SK-N-SH (cell line): ENCODE results near the gene SIGMAR1. TPM values are rescaled to one million over a fixed set of nuclear protein-coding genes. Genes with fewer than 3 reads are reported as not detected.

Experiments used
- CTCF ChIA-PET: fragments of 300-600, 350-600 bp; formaldehyde crosslinking; extraction: SDS; loops from one replicate; lab custom pipeline; 2021; lab: Yijun Ruan, JAX
- POLR2A ChIA-PET: fragments of 350-600 bp; sonication (Branson Sonifier 250); formaldehyde crosslinking; extraction: SDS; loops from one replicate; lab custom pipeline; 2020; ENCODE audit warnings: antibody characterized with exemption, inconsistent platforms; lab: Yijun Ruan, JAX
- DNase-seq: peaks from one replicate; pipeline ENCODE4 v3.0.0; 2012
- H2AFZ ChIP-seq: fragments of 200-600 bp; sonication (generic); 2 replicates; pipeline ENCODE4 v1.8.1; 2016; ENCODE audit warnings: antibody characterized with exemption, mild to moderate bottlenecking, low read depth
- H3F3A ChIP-seq: fragments of 200-600 bp; sonication (generic); replicated peaks from 2 replicates; pipeline ENCODE3; 2016; ENCODE audit warnings: antibody characterized with exemption, mild to moderate bottlenecking; ENCODE audit not compliant: insufficient read depth
- H3K27ac ChIP-seq, 2 experiments: fragments of 200-500 bp in 1 of 2; fragments of 200-600 bp in 1 of 2; sonication (Bioruptor generic) in 1 of 2; sonication (generic), shearing (Covaris generic) in 1 of 2; 2 replicates each; pipeline versions ENCODE4 v1.5.1 to v1.6.1; 2014 to 2016; ENCODE audit warnings: low read depth in 2 of 2, inconsistent platforms in 1 of 2, low read length in 1 of 2, mild to moderate bottlenecking in 1 of 2, mixed read lengths in 1 of 2
- H3K27me3 ChIP-seq: fragments of 200-600 bp; sonication (generic), shearing (Covaris generic); 2 replicates; pipeline ENCODE4 v1.6.1; 2016; ENCODE audit warnings: mixed run types; ENCODE audit not compliant: insufficient read depth
- H3K36me3 ChIP-seq, 2 experiments: fragments of 200-500 bp in 1 of 2; fragments of 200-600 bp in 1 of 2; sonication (Bioruptor generic) in 1 of 2; sonication (generic) in 1 of 2; replicated peaks in 1 of 2; 2 replicates each; pipeline versions ENCODE3 to v1.5.1; 2014 to 2016; ENCODE audit warnings: low read length in 1 of 2, mild to moderate bottlenecking in 1 of 2; ENCODE audit not compliant: insufficient read depth in 2 of 2, control insufficient read depth in 1 of 2
- H3K4me1 ChIP-seq, 2 experiments: fragments of 200-500 bp in 1 of 2; fragments of 200-600 bp in 1 of 2; sonication (Bioruptor generic) in 1 of 2; sonication (generic), shearing (Covaris generic) in 1 of 2; 2 replicates each; pipeline versions ENCODE4 v1.5.1 to v1.6.1; 2014 to 2016; ENCODE audit warnings: low read depth in 1 of 2, low read length in 1 of 2, mixed run types in 1 of 2; ENCODE audit not compliant: insufficient read depth in 2 of 2, control insufficient read depth in 1 of 2
- H3K4me2 ChIP-seq: fragments of 200-600 bp; sonication (generic), shearing (Covaris generic); 2 replicates; pipeline ENCODE4 v1.6.1; 2017; ENCODE audit warnings: mixed run types
- H3K4me3 ChIP-seq, 2 experiments: fragments of 200-500 bp in 1 of 2; fragments of 200-600 bp in 1 of 2; sonication (Bioruptor generic) in 1 of 2; sonication (generic), shearing (Covaris generic) in 1 of 2; 2 replicates each; pipeline versions ENCODE4 v1.5.1 to v1.8.1; 2014 to 2016; ENCODE audit warnings: low read depth in 2 of 2, inconsistent platforms in 1 of 2, low read length in 1 of 2, mild to moderate bottlenecking in 1 of 2, mixed read lengths in 1 of 2, moderate library complexity in 1 of 2
- H3K79me2 ChIP-seq: fragments of 200-600 bp; sonication (generic); 2 replicates; pipeline ENCODE4 v1.8.1; 2017; ENCODE audit warnings: mild to moderate bottlenecking; ENCODE audit not compliant: insufficient read depth
- H3K9ac ChIP-seq: fragments of 200-600 bp; sonication (generic); 2 replicates; pipeline ENCODE4 v1.6.1; 2017; ENCODE audit warnings: mixed run types
- H3K9me2 ChIP-seq: fragments of 200-600 bp; sonication (generic); 2 replicates; pipeline ENCODE4 v1.6.1; 2017; ENCODE audit warnings: mixed run types
- H3K9me3 ChIP-seq: fragments of 200-600 bp; sonication (generic); 2 replicates; pipeline ENCODE4 v1.6.1; 2017; ENCODE audit warnings: mixed run types, mild to moderate bottlenecking, moderate library complexity
- H4K20me1 ChIP-seq: fragments of 200-600 bp; sonication (generic); 2 replicates; pipeline ENCODE4 v1.6.1; 2017; ENCODE audit warnings: mild to moderate bottlenecking, mixed run types; ENCODE audit not compliant: insufficient read depth
- CHD2 ChIP-seq: fragments of 150-350 bp; IDR thresholded peaks from 2 replicates; pipeline ENCODE4 v1.6.1; 2018; ENCODE audit warnings: low read length; ENCODE audit not compliant: partially characterized antibody
- FOSL2 ChIP-seq: IDR thresholded peaks from 2 replicates; pipeline ENCODE4 v1.4.0; 2012; ENCODE audit warnings: low read depth, mild to moderate bottlenecking, moderate library complexity, borderline replicate concordance
- FOXM1 ChIP-seq: IDR thresholded peaks from 2 replicates; pipeline ENCODE4 v1.4.0; 2012; ENCODE audit warnings: low read depth, mild to moderate bottlenecking
- GABPA ChIP-seq: IDR thresholded peaks from 2 replicates; pipeline ENCODE4 v1.4.0; 2012; ENCODE audit warnings: low read depth, mild to moderate bottlenecking
- GATA2 ChIP-seq: sonication (generic); formaldehyde crosslinking; IDR thresholded peaks from 2 replicates; pipeline ENCODE4 v1.5.0; 2020; ENCODE audit warnings: mild to moderate bottlenecking, missing genetic modification reagents
- IRF3 ChIP-seq: fragments of 150-350 bp; IDR thresholded peaks from 2 replicates; pipeline ENCODE4 v1.6.1; 2016; ENCODE audit warnings: mild to moderate bottlenecking, low read depth, low read length
- JUND ChIP-seq: IDR thresholded peaks from 2 replicates; pipeline ENCODE4 v1.4.0; 2012
- MXI1 ChIP-seq: IDR thresholded peaks from 2 replicates; pipeline ENCODE4 v1.6.1; 2012; ENCODE audit warnings: mild to moderate bottlenecking, low read depth, low read length, improper control_type of control experiment
- RAD21 ChIP-seq: IDR thresholded peaks from 2 replicates; pipeline ENCODE4 v1.6.1; 2012; ENCODE audit warnings: mild to moderate bottlenecking, low read length
- RCOR1 ChIP-seq: fragments of 150-350 bp; IDR thresholded peaks from 2 replicates; pipeline ENCODE4 v1.6.1; 2017; ENCODE audit warnings: antibody characterized with exemption, low read length
- REST ChIP-seq: IDR thresholded peaks from 2 replicates; pipeline ENCODE4 v1.6.1; 2012; ENCODE audit warnings: mild to moderate bottlenecking, low read depth, low read length, moderate library complexity
- RFX5 ChIP-seq: IDR thresholded peaks from 2 replicates; pipeline ENCODE4 v1.6.1; 2012; ENCODE audit warnings: mild to moderate bottlenecking, improper control_type of control experiment, low read length
- SIN3A ChIP-seq: IDR thresholded peaks from 2 replicates; pipeline ENCODE4 v1.6.1; 2012; ENCODE audit warnings: low read depth, mild to moderate bottlenecking, low read length, moderate library complexity, borderline replicate concordance
- SMC3 ChIP-seq: IDR thresholded peaks from 2 replicates; pipeline ENCODE4 v1.6.1; 2012; ENCODE audit warnings: low read depth, low read length, improper control_type of control experiment
- TEAD4 ChIP-seq: IDR thresholded peaks from 2 replicates; pipeline ENCODE4 v1.4.0; 2012; ENCODE audit warnings: mild to moderate bottlenecking, borderline replicate concordance; ENCODE audit not compliant: insufficient read depth
- WGBS: methylation state at CpG from one replicate; pipeline ENCODE4 v1.1.6; 2017; ENCODE audit warnings: low lambda C conversion rate; 5-methylcytosine and 5-hydroxymethylcytosine counted together
- polyA plus RNA-seq, 3 experiments: library from polyadenylated mRNA; depleted of rRNA; stranded (reverse); fragments of >200 nt; gene quantifications; 2 replicates each; pipeline ENCODE4 v1.2.3, GENCODE V29; 2012
- TF ChIP-seq, protein P1 (sequence below): fragments of 150-350 bp; IDR thresholded peaks from 2 replicates; pipeline ENCODE4 v1.6.1; 2017; ENCODE audit warnings: antibody characterized with exemption, low read length, low read depth, borderline replicate concordance
- TF ChIP-seq, protein P2 (sequence below): IDR thresholded peaks from 2 replicates; pipeline ENCODE4 v1.4.0; 2012; ENCODE audit warnings: low read depth, borderline replicate concordance

Gene SIGMAR1
- polyA plus RNA-seq, 1 of the 3 experiments (the other 2 are of a cell fraction) = 79.0 TPM

DNA sequence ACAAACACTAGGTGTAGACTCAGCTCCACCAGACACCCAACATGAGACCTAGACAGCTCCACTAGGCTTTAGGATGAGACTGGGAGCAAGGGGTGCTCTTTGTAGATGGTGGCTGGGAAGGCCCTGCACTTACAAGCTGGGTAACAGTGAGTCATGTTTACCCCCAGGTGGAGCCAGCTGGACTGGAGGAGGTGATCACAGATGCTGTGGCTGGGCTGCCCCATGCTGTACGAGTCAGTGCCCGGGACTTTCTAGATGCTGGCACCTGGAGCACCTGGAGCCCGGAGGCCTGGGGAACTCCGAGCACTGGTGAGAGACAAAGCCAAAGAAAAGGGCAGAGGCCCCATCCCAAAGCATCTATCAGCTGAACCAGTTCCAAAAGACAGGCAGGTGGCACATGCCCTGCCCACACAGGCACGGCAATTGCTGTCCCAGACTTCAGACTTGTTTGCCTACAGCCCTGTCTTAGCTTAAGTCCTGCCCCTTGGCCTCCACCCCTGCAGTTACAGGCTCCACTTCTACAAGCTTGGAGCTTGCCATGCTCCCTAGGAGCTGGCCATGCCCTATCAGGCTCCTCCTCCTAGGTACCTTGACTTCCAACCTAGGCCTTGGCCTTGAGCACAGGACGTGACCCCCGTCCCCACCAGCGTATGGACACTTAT lies 22.1 kb upstream of the SIGMAR1 start:
- TF ChIP-seq IRF3 (no peak), TEAD4 (no peak)
- WGBS = 100% methylated on average over 3 of the region's 8 CpGs
- ChIA-PET POLR2A (no interaction called here), CTCF (interaction anchor here (0.7 to 8.1 kb wide), 4 partner anchors 16 to 56 kb away, joined by 3 to 56 read pairs (median 5); no protein-coding TSS in a partner anchor)
- no peak for DNase-seq
- H3K79me2 ChIP-seq = no peaks in the 10 kb centered on the region
- no peak overlapping the region for H3K4me3 ChIP-seq
- H3K9ac ChIP-seq = no peak overlapping the region
- H2AFZ ChIP-seq = no peak overlapping the region
- peaks cover 4 to 24% of the 10 kb centered on the region in 2 experiments; a peak in 3 of 4 replicates for H3K4me1 ChIP-seq
- H3K36me3 ChIP-seq = no peaks in the 10 kb centered on the region
- no peaks in the 10 kb centered on the region for H4K20me1 ChIP-seq
- H3F3A ChIP-seq = peaks cover 7% of the 10 kb centered on the region
- H3K4me2 ChIP-seq = no peak overlapping the region
- no peaks in the 10 kb centered on the region for H3K27me3 ChIP-seq
- no peak overlapping the region for H3K27ac ChIP-seq
- no peaks in the 10 kb centered on the region for H3K9me2 ChIP-seq
- no peaks in the 10 kb centered on the region for H3K9me3 ChIP-seq

- DNase-seq = no peak
- Histone ChIP-seq H4K20me1 (no peaks in the 10 kb centered on the region), H3K27ac (no peak overlapping the region), H3K79me2 (no peaks in the 10 kb centered on the region), H3K4me1 (peaks cover 8 to 27% of the 10 kb centered on the region in 2 experiments), H3K4me3 (no peak overlapping the region), H3K9me2 (no peaks in the 10 kb centered on the region), H3K27me3 (no peaks in the 10 kb centered on the region), H3K9ac (no peak overlapping the region), H3K4me2 (no peak overlapping the region), H3F3A (peaks cover 3% of the 10 kb centered on the region), H3K9me3 (no peaks in the 10 kb centered on the region), H3K36me3 (no peaks in the 10 kb centered on the region), H2AFZ (no peak overlapping the region)
- ChIA-PET POLR2A (no interaction called here), CTCF (interaction anchor here (0.6 to 2.4 kb wide), 4 partner anchors 12 to 130 kb away, joined by 3 to 7 read pairs (median 3); partner anchors contain the start of gene GALT)
- no peak for TF ChIP-seq SIN3A
- no peak for TF ChIP-seq GATA2 (CRISPR knock-in tag)
- TF ChIP-seq, protein P1, sequence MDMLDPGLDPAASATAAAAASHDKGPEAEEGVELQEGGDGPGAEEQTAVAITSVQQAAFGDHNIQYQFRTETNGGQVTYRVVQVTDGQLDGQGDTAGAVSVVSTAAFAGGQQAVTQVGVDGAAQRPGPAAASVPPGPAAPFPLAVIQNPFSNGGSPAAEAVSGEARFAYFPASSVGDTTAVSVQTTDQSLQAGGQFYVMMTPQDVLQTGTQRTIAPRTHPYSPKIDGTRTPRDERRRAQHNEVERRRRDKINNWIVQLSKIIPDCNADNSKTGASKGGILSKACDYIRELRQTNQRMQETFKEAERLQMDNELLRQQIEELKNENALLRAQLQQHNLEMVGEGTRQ = no peak
- TF ChIP-seq, protein P2, sequence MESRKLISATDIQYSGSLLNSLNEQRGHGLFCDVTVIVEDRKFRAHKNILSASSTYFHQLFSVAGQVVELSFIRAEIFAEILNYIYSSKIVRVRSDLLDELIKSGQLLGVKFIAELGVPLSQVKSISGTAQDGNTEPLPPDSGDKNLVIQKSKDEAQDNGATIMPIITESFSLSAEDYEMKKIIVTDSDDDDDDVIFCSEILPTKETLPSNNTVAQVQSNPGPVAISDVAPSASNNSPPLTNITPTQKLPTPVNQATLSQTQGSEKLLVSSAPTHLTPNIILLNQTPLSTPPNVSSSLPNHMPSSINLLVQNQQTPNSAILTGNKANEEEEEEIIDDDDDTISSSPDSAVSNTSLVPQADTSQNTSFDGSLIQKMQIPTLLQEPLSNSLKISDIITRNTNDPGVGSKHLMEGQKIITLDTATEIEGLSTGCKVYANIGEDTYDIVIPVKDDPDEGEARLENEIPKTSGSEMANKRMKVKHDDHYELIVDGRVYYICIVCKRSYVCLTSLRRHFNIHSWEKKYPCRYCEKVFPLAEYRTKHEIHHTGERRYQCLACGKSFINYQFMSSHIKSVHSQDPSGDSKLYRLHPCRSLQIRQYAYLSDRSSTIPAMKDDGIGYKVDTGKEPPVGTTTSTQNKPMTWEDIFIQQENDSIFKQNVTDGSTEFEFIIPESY = no peak
- TF ChIP-seq REST = no peak
- TF ChIP-seq RCOR1 = no peak
- TF ChIP-seq FOXM1 = no peak
- no peak for TF ChIP-seq JUND
- TF ChIP-seq CHD2 = no peak
- no peak for TF ChIP-seq FOSL2
- no peak for TF ChIP-seq RFX5
- no peak for TF ChIP-seq MXI1
- TF ChIP-seq GABPA = no peak
- TF ChIP-seq RAD21 = no peak
- TF ChIP-seq SMC3 = no peak
- 97% methylated on average over 14 of the region's 14 CpGs for WGBS
These were observed 20.9 kb upstream of the SIGMAR1 start for GRCh38 chr9:34658461-34658860.
